Smooth muscle cell (in vitro differentiated cells): Measurements from ENCODE around the gene DNAH17. TPM values are rescaled to one million over a fixed set of nuclear protein-coding genes. Genes with fewer than 3 reads are reported as not detected.

Experiments
- DNase-seq: peaks from one replicate; lab custom pipeline; 2025; ENCODE audit not compliant: unreplicated experiment; lab: John Stamatoyannopoulos, UW
- H2AFZ ChIP-seq: fragments of 200-600 bp; sonication (generic); 2 replicates; pipeline ENCODE4 v1.6.0; 2016; ENCODE audit warnings: antibody characterized with exemption, low read depth, mild to moderate bottlenecking
- H3F3A ChIP-seq: fragments of 200-600 bp; sonication (generic); 2 replicates; pipeline ENCODE4 v1.6.0; 2017; ENCODE audit warnings: antibody characterized with exemption, low read depth
- H3K27ac ChIP-seq: fragments of 200-600 bp; sonication (generic); 2 replicates; pipeline ENCODE4 v1.5.1; 2016; ENCODE audit warnings: low read depth, mild to moderate bottlenecking
- H3K27me3 ChIP-seq: fragments of 200-600 bp; sonication (generic); 2 replicates; pipeline ENCODE4 v1.6.1; 2016; ENCODE audit warnings: low read depth, mild to moderate bottlenecking
- H3K36me3 ChIP-seq: fragments of 200-600 bp; sonication (generic); 2 replicates; pipeline ENCODE4 v1.5.1; 2016; ENCODE audit warnings: low read depth
- H3K4me1 ChIP-seq: fragments of 200-600 bp; sonication (generic); 2 replicates; pipeline ENCODE4 v1.5.1; 2016; ENCODE audit warnings: low read depth
- H3K4me2 ChIP-seq: fragments of 200-600 bp; sonication (generic); 2 replicates; pipeline ENCODE4 v1.6.0; 2016; ENCODE audit warnings: mild to moderate bottlenecking
- H3K4me3 ChIP-seq: fragments of 200-600 bp; sonication (generic); 2 replicates; pipeline ENCODE4 v1.5.1; 2016; ENCODE audit warnings: mild to moderate bottlenecking
- H3K79me2 ChIP-seq: fragments of 200-600 bp; sonication (generic); 2 replicates; pipeline ENCODE4 v1.6.0; 2016; ENCODE audit warnings: low read depth, mild to moderate bottlenecking
- H3K9ac ChIP-seq: fragments of 200-600 bp; sonication (generic); 2 replicates; pipeline ENCODE4 v1.6.0; 2016; ENCODE audit warnings: low read depth
- H3K9me3 ChIP-seq: fragments of 200-600 bp; sonication (generic); replicated peaks from 2 replicates; pipeline ENCODE4 v1.5.1; 2016; ENCODE audit warnings: low read depth
- H4K20me1 ChIP-seq: fragments of 200-600 bp; sonication (generic); 2 replicates; pipeline ENCODE4 v1.6.0; 2016; ENCODE audit warnings: low read depth
- CTCF ChIP-seq: fragments of 200-600 bp; sonication (generic); IDR thresholded peaks from 2 replicates; pipeline ENCODE4 v1.5.1; 2017; ENCODE audit warnings: borderline replicate concordance, mild to moderate bottlenecking, antibody characterized with exemption; ENCODE audit not compliant: insufficient read depth, poor library complexity, severe bottlenecking
- WGBS: methylation state at CpG from one replicate; pipeline ENCODE4 v1.1.7; 2016; ENCODE audit warnings: low lambda C conversion rate; 5-methylcytosine and 5-hydroxymethylcytosine counted together
- polyA plus RNA-seq: library from polyadenylated mRNA; unstranded; fragments of >200 nt; fragmentation: Nextera tagmentation; extraction: Ambion mirVana; gene quantifications from 2 replicates; pipeline ENCODE4 v1.2.1, GENCODE V29; 2016
- total RNA-seq: library from RNA; depleted of rRNA; stranded (reverse); fragments of >200 nt; gene quantifications from 2 replicates; pipeline ENCODE4 v1.2.3, GENCODE V29; 2014

The DNAH17 gene
- total and polyA plus RNA-seq, 2 experiments from 2014 or later, result 0.18 to 0.98 TPM

GRCh38 chr17:78446833-78447232 lies 130.4 kb downstream of the DNAH17 start:
- no peaks in the 10 kb centered on the region for H4K20me1 ChIP-seq
- 91% methylated on average over 7 of the region's 7 CpGs for WGBS
- H3K27ac ChIP-seq, result no peak overlapping the region
- no peaks in the 10 kb centered on the region for H3K9me3 ChIP-seq
- no peaks in the 10 kb centered on the region for H3K79me2 ChIP-seq
- no peak overlapping the region for H2AFZ ChIP-seq
- DNase-seq, result no peak
- no peak for TF ChIP-seq CTCF
- no peaks in the 10 kb centered on the region for H3K36me3 ChIP-seq
- H3F3A ChIP-seq, result no peaks in the 10 kb centered on the region
- no peak overlapping the region for H3K4me2 ChIP-seq
- H3K9ac ChIP-seq, result no peak overlapping the region
- no peaks in the 10 kb centered on the region for H3K4me1 ChIP-seq
- no peak overlapping the region for H3K4me3 ChIP-seq
- H3K27me3 ChIP-seq, result no peaks in the 10 kb centered on the region

GRCh38 chr17:78444392-78444791 lies 132.8 kb downstream of the DNAH17 start:
- no peak overlapping the region for H3K27ac ChIP-seq
- no peak for TF ChIP-seq CTCF
- H4K20me1 ChIP-seq, result no peaks in the 10 kb centered on the region
- H3K4me1 ChIP-seq, result no peaks in the 10 kb centered on the region
- H3K27me3 ChIP-seq, result no peaks in the 10 kb centered on the region
- no peak overlapping the region for H3K4me3 ChIP-seq
- no peaks in the 10 kb centered on the region for H3K9me3 ChIP-seq
- H2AFZ ChIP-seq, result no peak overlapping the region
- WGBS, result 95% methylated on average over 20 of the region's 20 CpGs
- H3K79me2 ChIP-seq, result no peaks in the 10 kb centered on the region
- H3K36me3 ChIP-seq, result no peaks in the 10 kb centered on the region
- no peak overlapping the region for H3K4me2 ChIP-seq
- H3K9ac ChIP-seq, result no peak overlapping the region
- no peaks in the 10 kb centered on the region for H3F3A ChIP-seq
- DNase-seq, result no peak

- no peaks in the 10 kb centered on the region for H3F3A ChIP-seq
- H2AFZ ChIP-seq, result no peak overlapping the region
- H3K36me3 ChIP-seq, result no peaks in the 10 kb centered on the region
- DNase-seq, result no peak
- no peaks in the 10 kb centered on the region for H3K9me3 ChIP-seq
- no peak overlapping the region for H3K9ac ChIP-seq
- H3K79me2 ChIP-seq, result no peaks in the 10 kb centered on the region
- no peak overlapping the region for H3K27ac ChIP-seq
- no peaks in the 10 kb centered on the region for H4K20me1 ChIP-seq
- no peak overlapping the region for H3K4me2 ChIP-seq
- no peaks in the 10 kb centered on the region for H3K27me3 ChIP-seq
- H3K4me1 ChIP-seq, result no peaks in the 10 kb centered on the region
- TF ChIP-seq CTCF, result no peak
- no peak overlapping the region for H3K4me3 ChIP-seq
- WGBS, result 76% methylated on average over 18 of the region's 19 CpGs
Measured at GRCh38 chr17:78442648-78443218, 134.5 kb downstream of the DNAH17 start.

- Histone ChIP-seq H3K79me2 (no peaks in the 10 kb centered on the region), H3K9me3 (no peaks in the 10 kb centered on the region), H3K36me3 (no peaks in the 10 kb centered on the region), H3K27ac (no peak overlapping the region), H3K4me3 (no peak overlapping the region), H3F3A (no peaks in the 10 kb centered on the region), H3K4me1 (no peaks in the 10 kb centered on the region), H3K27me3 (no peaks in the 10 kb centered on the region), H3K4me2 (no peak overlapping the region), H3K9ac (no peak overlapping the region), H4K20me1 (no peaks in the 10 kb centered on the region), H2AFZ (no peak overlapping the region)
- DNase-seq, result no peak
- WGBS, result 85% methylated on average over 12 of the region's 12 CpGs
- TF ChIP-seq CTCF, result no peak
Measured at GRCh38 chr17:78441271-78441971, 135.8 kb downstream of the DNAH17 start.
